H1 (cell line): Measurements from ENCODE around the gene VPS54. TPM values are rescaled to one million over a fixed set of nuclear protein-coding genes. Genes with fewer than 3 reads are reported as not detected.
"Not testable (repeated sequence)": the region's sequence is repeated elsewhere in the genome, so short reads cannot be mapped to it uniquely, and the experiment has no call there.

Experiments
- CTCF ChIA-PET: fragments of 300-600 bp; sonication (Branson Sonifier 250); formaldehyde crosslinking; loops from one replicate; lab custom pipeline; 2021; ENCODE audit not compliant: partially characterized antibody; lab: Charles Lee
- POLR2A ChIA-PET: fragments of 300-600 bp; sonication (Branson Sonifier 250); formaldehyde crosslinking; loops from one replicate; lab custom pipeline; 2021; ENCODE audit warnings: inconsistent platforms; ENCODE audit not compliant: partially characterized antibody; lab: Charles Lee
- DNase-seq, 2 experiments: peaks; one replicate each; pipeline versions ENCODE4 v3.0.0 to v3.0.0-alpha.2; 2010 to 2022; ENCODE audit warnings: low spot score in 2 of 2, low read depth in 1 of 2, mixed read lengths in 1 of 2
- FAIRE-seq: peaks from 2 replicates; lab custom pipeline; 2011; peaks lifted over from hg19 to GRCh38; lab: Jason Lieb, UNC
- H2AFZ ChIP-seq: 2 replicates; pipeline ENCODE4 v1.8.1; 2012; ENCODE audit warnings: low read length, inconsistent platforms
- H2AK5ac ChIP-seq: 2 replicates; pipeline ENCODE4 v1.6.1; 2013; ENCODE audit warnings: low read depth, low read length
- H2BK120ac ChIP-seq: replicated peaks from 2 replicates; pipeline ENCODE3; 2013; ENCODE audit warnings: low read depth, low read length, inconsistent platforms
- H2BK12ac ChIP-seq: 2 replicates; pipeline ENCODE4 v1.6.1; 2013; ENCODE audit warnings: low read depth, low read length
- H2BK15ac ChIP-seq: 2 replicates; pipeline ENCODE4 v1.6.1; 2013; ENCODE audit warnings: low read length
- H2BK20ac ChIP-seq: 2 replicates; pipeline ENCODE4 v1.6.1; 2013; ENCODE audit warnings: low read length
- H2BK5ac ChIP-seq: 2 replicates; pipeline ENCODE4 v1.6.1; 2013; ENCODE audit warnings: low read depth, low read length
- H3K14ac ChIP-seq: 2 replicates; pipeline ENCODE4 v1.6.1; 2013; ENCODE audit warnings: inconsistent platforms; ENCODE audit not compliant: insufficient read length
- H3K18ac ChIP-seq: 2 replicates; pipeline ENCODE4 v1.6.1; 2013; ENCODE audit warnings: low read length; ENCODE audit errors: extremely low read depth
- H3K23ac ChIP-seq: 2 replicates; pipeline ENCODE4 v1.6.1; 2013; ENCODE audit warnings: inconsistent platforms; ENCODE audit not compliant: insufficient read length
- H3K23me2 ChIP-seq: 2 replicates; pipeline ENCODE4 v1.6.1; 2013; ENCODE audit warnings: low read depth, low read length
- H3K27ac ChIP-seq: 2 replicates; pipeline ENCODE4 v1.6.1; 2011; ENCODE audit warnings: low read depth, low read length, inconsistent platforms
- H3K27me3 ChIP-seq, 4 experiments: replicated peaks in 1 of 4; 1 replicate in 1 of 4; 2 replicates in 3 of 4; pipeline versions ENCODE4 v1.6.1 to v1.8.1; 2011 to 2013; ENCODE audit warnings: low read length in 3 of 4, mild to moderate bottlenecking in 3 of 4, inconsistent platforms in 2 of 4, mixed read lengths in 2 of 4, moderate library complexity in 1 of 4; ENCODE audit not compliant: control insufficient read depth in 3 of 4, insufficient read depth in 3 of 4; ENCODE audit errors: extremely low read depth in 1 of 4
- H3K36me3 ChIP-seq, 4 experiments: 2 replicates each; pipeline versions ENCODE4 v1.6.1 to v1.8.1; 2011 to 2013; ENCODE audit warnings: mild to moderate bottlenecking in 4 of 4, low read length in 3 of 4, moderate library complexity in 2 of 4, control low read depth in 1 of 4, inconsistent platforms in 1 of 4; ENCODE audit not compliant: insufficient read depth in 4 of 4, control insufficient read depth in 2 of 4
- H3K4ac ChIP-seq: replicated peaks from 2 replicates; pipeline ENCODE3; 2013; ENCODE audit warnings: low read length, low read depth, mixed read lengths, inconsistent platforms; ENCODE audit not compliant: insufficient read length
- H3K4me1 ChIP-seq, 4 experiments: replicated peaks in 1 of 4; 1 replicate in 1 of 4; 2 replicates in 3 of 4; pipeline versions ENCODE4 v1.6.1 to v1.8.1; 2011 to 2013; ENCODE audit warnings: low read length in 3 of 4, inconsistent platforms in 2 of 4, mixed read lengths in 1 of 4; ENCODE audit not compliant: insufficient read depth in 4 of 4, control insufficient read depth in 3 of 4
- H3K4me2 ChIP-seq, 2 experiments: 2 replicates each; pipeline versions ENCODE4 v1.6.1 to v1.8.1; 2011 to 2013; ENCODE audit warnings: low read depth in 2 of 2, low read length in 2 of 2, control low read depth in 1 of 2, inconsistent platforms in 1 of 2, mild to moderate bottlenecking in 1 of 2; ENCODE audit not compliant: insufficient read depth in 1 of 2
- H3K4me3 ChIP-seq, 4 experiments: fragments of 200-600, 300-600 bp in 1 of 4; sonication (generic), shearing (Covaris generic), sonication (Bioruptor Twin) in 1 of 4; 2 replicates each; pipeline versions ENCODE4 v1.5.1 to v1.8.1; 2011 to 2016; ENCODE audit warnings: low read length in 4 of 4, low read depth in 3 of 4, control low read depth in 2 of 4, inconsistent platforms in 2 of 4, mild to moderate bottlenecking in 2 of 4, mixed read lengths in 1 of 4, moderate library complexity in 1 of 4; ENCODE audit not compliant: insufficient read depth in 2 of 4; ENCODE audit errors: extremely low read depth in 1 of 4
- H3K56ac ChIP-seq: replicated peaks from 2 replicates; pipeline ENCODE3; 2013; ENCODE audit warnings: low read depth, mild to moderate bottlenecking, mixed read lengths, low read length, inconsistent platforms; ENCODE audit not compliant: insufficient read length
- H3K79me1 ChIP-seq: 2 replicates; pipeline ENCODE4 v1.6.1; 2013; ENCODE audit warnings: low read depth, low read length, control low read depth
- H3K79me2 ChIP-seq, 2 experiments: 2 replicates each; pipeline versions ENCODE4 v1.6.1 to v1.8.1; 2012 to 2013; ENCODE audit warnings: low read length in 2 of 2, mild to moderate bottlenecking in 2 of 2, inconsistent platforms in 1 of 2; ENCODE audit not compliant: insufficient read depth in 2 of 2, control insufficient read depth in 1 of 2
- H3K9ac ChIP-seq, 4 experiments: replicated peaks in 1 of 4; 1 replicate in 1 of 4; 2 replicates in 3 of 4; pipeline versions ENCODE4 v1.6.1 to v1.8.1; 2011 to 2013; ENCODE audit warnings: low read depth in 3 of 4, low read length in 3 of 4, control low read depth in 2 of 4, mild to moderate bottlenecking in 2 of 4, moderate library complexity in 2 of 4, inconsistent platforms in 1 of 4; ENCODE audit errors: extremely low read depth in 1 of 4
- H3K9me3 ChIP-seq, 2 experiments: 2 replicates each; pipeline versions ENCODE4 v1.6.1 to v1.8.1; 2012 to 2013; ENCODE audit warnings: mild to moderate bottlenecking in 2 of 2, moderate library complexity in 2 of 2, control low read depth in 1 of 2, inconsistent platforms in 1 of 2, low read depth in 1 of 2, low read length in 1 of 2, mixed read lengths in 1 of 2; ENCODE audit not compliant: insufficient read depth in 2 of 2
- H4K20me1 ChIP-seq, 2 experiments: replicated peaks in 1 of 2; 2 replicates each; pipeline versions ENCODE3 to v1.8.1; 2011 to 2013; ENCODE audit warnings: inconsistent platforms in 2 of 2, low read length in 2 of 2, mild to moderate bottlenecking in 1 of 2; ENCODE audit not compliant: insufficient read depth in 2 of 2, control insufficient read depth in 1 of 2
- H4K5ac ChIP-seq: 2 replicates; pipeline ENCODE4 v1.6.1; 2013; ENCODE audit warnings: low read length, low read depth, mixed read lengths, inconsistent platforms; ENCODE audit not compliant: insufficient read length
- H4K8ac ChIP-seq: 2 replicates; pipeline ENCODE4 v1.8.0; 2013; ENCODE audit warnings: mild to moderate bottlenecking, moderate library complexity, low read length, inconsistent platforms; ENCODE audit not compliant: insufficient read depth; ENCODE audit errors: extremely low read depth
- H4K91ac ChIP-seq: replicated peaks from 2 replicates; pipeline ENCODE3; 2013; ENCODE audit warnings: low read length, mixed read lengths, inconsistent platforms; ENCODE audit not compliant: insufficient read length
- SP1 ChIP-seq: IDR thresholded peaks from 2 replicates; pipeline ENCODE4 v1.6.1; 2011; ENCODE audit warnings: low read depth, low read length
- TEAD4 ChIP-seq: IDR thresholded peaks from 2 replicates; pipeline ENCODE4 v1.6.1; 2012; ENCODE audit warnings: low read depth, low read length, inconsistent platforms, mixed read lengths
- WGBS, 2 experiments: shearing (Covaris generic) in 1 of 2; methylation state at CpG; one replicate each; pipeline versions ENCODE4 v1.1.6 to v1.1.7; 2013 to 2015; ENCODE audit warnings: low lambda C conversion rate in 2 of 2, mixed read lengths in 2 of 2, inconsistent platforms in 1 of 2, low coverage in 1 of 2, missing lambda C conversion rate in 1 of 2; ENCODE audit not compliant: insufficient replicate concordance in 2 of 2, insufficient coverage in 1 of 2, insufficient read length in 1 of 2; ENCODE audit errors: extremely low coverage in 1 of 2, missing lambda C conversion rate in 1 of 2; 5-methylcytosine and 5-hydroxymethylcytosine counted together
- polyA plus RNA-seq, 7 experiments: library from polyadenylated mRNA; depleted of rRNA in 3 of 7; stranded (reverse) in 5 of 7; unstranded in 2 of 7; fragments of >200 nt in 5 of 7; fragments of 200-250 nt in 2 of 7; gene quantifications; 1 replicate in 5 of 7; 2 replicates in 1 of 7; 4 replicates in 1 of 7; pipeline versions ENCODE4 v1.2.1 to v1.2.3, GENCODE V29; 2011 to 2013; ENCODE audit warnings: missing spikeins in 2 of 7, mixed read lengths in 2 of 7
- total RNA-seq: library from RNA; stranded (reverse); fragmentation: NEBNext Ultra II Directional; extraction: Animal tissue kit (Norgen Biotek cat#: 25700); gene quantifications from 2 replicates; pipeline ENCODE4 v1.2.1, GENCODE V29; 2021

The VPS54 gene
- total and polyA plus RNA-seq, 2 of the 8 experiments (the other 6 are each of a cell fraction or from before 2014, with no cell fraction given), result 3.6 to 13.2 TPM

DNA sequence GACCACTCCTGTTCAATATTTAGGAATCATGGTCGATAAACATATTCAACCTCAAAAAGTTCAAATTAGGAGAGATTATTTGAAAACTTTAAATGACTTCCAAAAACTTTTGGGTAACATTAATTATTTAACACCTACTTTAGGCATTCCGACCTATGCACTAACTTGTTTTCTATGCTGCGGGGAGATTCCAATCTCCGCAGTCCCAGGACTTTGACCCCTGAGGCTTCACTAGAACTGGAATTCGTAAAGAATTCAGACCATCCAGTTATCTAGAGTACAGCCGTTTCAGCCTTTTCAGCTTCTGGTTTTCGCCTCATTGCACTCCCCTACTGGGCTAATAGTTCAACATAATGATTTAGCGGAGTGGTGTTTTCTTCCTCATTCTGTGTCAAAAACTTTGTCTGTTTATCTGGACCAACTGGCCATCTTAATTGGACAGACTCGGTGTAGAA is 26.1 kb downstream of the VPS54 start:
- H3K27me3 ChIP-seq, H3K56ac ChIP-seq, H3K4me2 ChIP-seq, H3K4me3 ChIP-seq, H3K18ac ChIP-seq, H4K5ac ChIP-seq, H4K20me1 ChIP-seq, H3K23me2 ChIP-seq, H2BK5ac ChIP-seq, H2BK15ac ChIP-seq, H3K27ac ChIP-seq, POLR2A ChIA-PET, H2BK120ac ChIP-seq, H4K8ac ChIP-seq, FAIRE-seq, H2AK5ac ChIP-seq, H4K91ac ChIP-seq, H3K4ac ChIP-seq, H3K36me3 ChIP-seq, H3K79me2 ChIP-seq, H3K9ac ChIP-seq, H3K4me1 ChIP-seq, H2BK12ac ChIP-seq, H3K23ac ChIP-seq, H3K79me1 ChIP-seq, H3K14ac ChIP-seq, H2AFZ ChIP-seq, H2BK20ac ChIP-seq, CTCF ChIA-PET: not testable (repeated sequence)
- 82% methylated on average over 9 of the region's 9 CpGs; no CpG with 5 or more reads in 1 of the 2 experiments for WGBS, 2 experiments
- peak in 1 of 2 experiments; percentile 9 for DNase-seq
- H3K9me3 ChIP-seq, result peaks cover 6 to 16% of the 10 kb centered on the region in 2 experiments; a peak in 3 of 4 replicates
- TF ChIP-seq TEAD4, result 0 out of 2 replicates have a peak, but pooled peaks have one; percentile 17
- 0 out of 2 replicates have a peak, but pooled peaks have one; percentile 9 for TF ChIP-seq SP1
